Activated CD4-positive, CD25-positive, alpha-beta regulatory T cell treated with anti-CD3 and anti-CD28 coated beads, Interleukin-2, amount 50 U/mL, for 16 hours (primary cell): ENCODE measurements around the gene NPR1.
"Not testable (repeated sequence)": the region's sequence is repeated elsewhere in the genome, so short reads cannot be mapped to it uniquely, and the experiment has no call there.

ENCODE experiments used
- DNase-seq: peaks from one replicate; pipeline ENCODE4 v3.0.0-alpha.2; 2020; ENCODE audit warnings: low read depth, low spot score

Gene NPR1

GRCh38 chr1:153724634-153725033 is 46.1 kb downstream of the NPR1 start:
- not testable (repeated sequence) for DNase-seq

GRCh38 chr1:153727463-153728304 is 49.2 kb downstream of the NPR1 start, which contains the start of gene INTS3:
TSS of gene INTS3 (plus strand) at chr1:153728050. CDS start at chr1:153728635, 585 bp downstream.
- DNase-seq, result peak; percentile 100

- DNase-seq, result no peak
Measured at GRCh38 chr1:153728305-153729066, 50.0 kb downstream of the NPR1 start.

- DNase-seq, result no peak
Measured at GRCh38 chr1:153730468-153730988, 52.0 kb downstream of the NPR1 start.

GRCh38 chr1:153733970-153734369 is 55.5 kb downstream of the NPR1 start:
- DNase-seq, result no peak

GRCh38 chr1:153734396-153735089 is 56.1 kb downstream of the NPR1 start:
- no peak for DNase-seq

- no peak for DNase-seq
Measured at GRCh38 chr1:153735090-153735420, 56.6 kb downstream of the NPR1 start.

GRCh38 chr1:153741986-153742385 is 63.5 kb downstream of the NPR1 start:
- DNase-seq, result no peak

- no peak for DNase-seq
Measured at GRCh38 chr1:153742411-153743142, 64.1 kb downstream of the NPR1 start.
